BE2C (cell line): Measurements from ENCODE around the gene TXNDC17.
"Not testable (repeated sequence)": the region's sequence is repeated elsewhere in the genome, so short reads cannot be mapped to it uniquely, and the experiment has no call there.

Source experiments
- DNase-seq: peaks from one replicate; pipeline ENCODE4 v3.0.0-alpha.2; 2020
- H3K27me3 ChIP-seq: fragments of 250-450 bp; sonication (Bioruptor Pico); 2 replicates; pipeline ENCODE4 v1.5.1; 2020; ENCODE audit warnings: mild to moderate bottlenecking
- H3K36me3 ChIP-seq: fragments of 250-450 bp; sonication (Bioruptor Pico); 2 replicates; pipeline ENCODE4 v1.5.1; 2020; ENCODE audit warnings: mild to moderate bottlenecking
- H3K4me1 ChIP-seq: fragments of 250-450 bp; sonication (Bioruptor Pico); 2 replicates; pipeline ENCODE4 v1.5.1; 2020
- H3K4me3 ChIP-seq: 2 replicates; pipeline ENCODE4 v1.5.1; 2011; ENCODE audit warnings: low read depth, low read length
- H3K9me3 ChIP-seq: fragments of 250-450 bp; sonication (Bioruptor Pico); 2 replicates; pipeline ENCODE4 v1.5.1; 2020
- TF ChIP-seq, protein P1 (sequence below): IDR thresholded peaks from 2 replicates; pipeline ENCODE4 v1.5.1; 2012; ENCODE audit warnings: mild to moderate bottlenecking, low read depth, low read length

TXNDC17 gene

GRCh38 chr17:6691546-6691945, 50.7 kb downstream of the TXNDC17 start:
- no peak for DNase-seq
- Histone ChIP-seq H3K9me3 (no peaks in the 10 kb centered on the region), H3K4me1 (no peaks in the 10 kb centered on the region), H3K4me3 (no peak overlapping the region), H3K36me3 (no peaks in the 10 kb centered on the region), H3K27me3 (no peaks in the 10 kb centered on the region)
- TF ChIP-seq, protein P1, sequence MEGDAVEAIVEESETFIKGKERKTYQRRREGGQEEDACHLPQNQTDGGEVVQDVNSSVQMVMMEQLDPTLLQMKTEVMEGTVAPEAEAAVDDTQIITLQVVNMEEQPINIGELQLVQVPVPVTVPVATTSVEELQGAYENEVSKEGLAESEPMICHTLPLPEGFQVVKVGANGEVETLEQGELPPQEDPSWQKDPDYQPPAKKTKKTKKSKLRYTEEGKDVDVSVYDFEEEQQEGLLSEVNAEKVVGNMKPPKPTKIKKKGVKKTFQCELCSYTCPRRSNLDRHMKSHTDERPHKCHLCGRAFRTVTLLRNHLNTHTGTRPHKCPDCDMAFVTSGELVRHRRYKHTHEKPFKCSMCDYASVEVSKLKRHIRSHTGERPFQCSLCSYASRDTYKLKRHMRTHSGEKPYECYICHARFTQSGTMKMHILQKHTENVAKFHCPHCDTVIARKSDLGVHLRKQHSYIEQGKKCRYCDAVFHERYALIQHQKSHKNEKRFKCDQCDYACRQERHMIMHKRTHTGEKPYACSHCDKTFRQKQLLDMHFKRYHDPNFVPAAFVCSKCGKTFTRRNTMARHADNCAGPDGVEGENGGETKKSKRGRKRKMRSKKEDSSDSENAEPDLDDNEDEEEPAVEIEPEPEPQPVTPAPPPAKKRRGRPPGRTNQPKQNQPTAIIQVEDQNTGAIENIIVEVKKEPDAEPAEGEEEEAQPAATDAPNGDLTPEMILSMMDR = no peak

GRCh38 chr17:6691958-6692357, 51.1 kb downstream of the TXNDC17 start:
- not testable (repeated sequence) for H3K36me3 ChIP-seq

More at GRCh38 chr17:6691958-6692357, 51.1 kb downstream of the TXNDC17 start:
- not testable (repeated sequence) for H3K4me3 ChIP-seq, H3K4me1 ChIP-seq, H3K9me3 ChIP-seq, H3K27me3 ChIP-seq, DNase-seq
